Right atrium auricular region (tissue), 2 donors: Measurements from ENCODE around the gene ZDHHC16. TPM values are rescaled to one million over a fixed set of nuclear protein-coding genes. Genes with fewer than 3 reads are reported as not detected.

ENCODE experiments used
- DNase-seq: peaks from one replicate; pipeline ENCODE4 v3.0.0-alpha.2; 2019; ENCODE audit warnings: low spot score
- H3K27ac ChIP-seq, 2 donors: fragments of 200-600 bp; sonication (generic); 1 replicate in 1 of 2; 2 replicates in 1 of 2; pipeline ENCODE4 v1.5.1; 2016 to 2019
- H3K27me3 ChIP-seq, 2 donors: fragments of 200-600 bp; sonication (generic); one replicate each; pipeline versions ENCODE4 v1.5.1 to v1.6.0; 2017 to 2019
- H3K36me3 ChIP-seq: fragments of 200-600 bp; sonication (generic); one replicate; pipeline ENCODE4 v1.5.1; 2016
- H3K4me1 ChIP-seq, 2 donors: fragments of 200-600 bp; sonication (generic); one replicate each; pipeline versions ENCODE4 v1.5.1 to v1.6.0; 2017 to 2019
- H3K4me3 ChIP-seq, 2 donors: fragments of 200-600 bp; sonication (generic); 1 replicate in 1 of 2; 2 replicates in 1 of 2; pipeline ENCODE4 v1.5.1; 2017 to 2019; ENCODE audit warnings: mild to moderate bottlenecking in 1 of 2, moderate library complexity in 1 of 2
- H3K9me3 ChIP-seq, 2 donors: fragments of 200-600 bp; sonication (generic); one replicate each; pipeline ENCODE4 v1.5.1; 2019
- total RNA-seq, 2 donors: library from RNA; depleted of rRNA; stranded (reverse); fragments of >200 nt; gene quantifications; one replicate each; pipeline ENCODE4 v1.1.0, GENCODE V29; 2016
- TF ChIP-seq, protein P1 (sequence below), 2 donors: fragments of 200-600 bp; sonication (generic); IDR thresholded peaks; one replicate each; pipeline ENCODE4 v1.5.1; 2019; ENCODE audit warnings: antibody characterized with exemption in 2 of 2

ZDHHC16 gene
- total RNA-seq, 2 donors from 2014 or later: 28.2 to 39.0 TPM

DNA sequence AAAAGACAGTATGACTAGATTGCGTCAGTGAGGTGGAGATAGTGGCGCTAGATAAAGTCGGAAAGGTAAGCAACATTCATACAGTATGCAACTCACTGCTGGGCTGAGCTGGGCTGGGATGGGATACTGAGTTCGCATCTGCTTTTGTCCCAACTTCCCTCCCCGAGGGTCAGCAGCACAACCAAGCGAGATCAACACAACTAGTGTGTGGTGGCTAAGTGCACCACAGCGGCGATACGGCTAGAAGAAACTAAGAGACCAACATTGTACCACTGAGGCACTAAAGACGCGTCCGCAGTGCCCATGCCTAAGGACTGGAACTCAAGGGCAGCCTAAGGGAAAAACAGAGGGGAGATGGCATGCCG lies 636 bp upstream of the ZDHHC16 start:
- Histone ChIP-seq H3K9me3 (no peaks in the 10 kb centered on the region), H3K4me1 (peaks cover 0 to 35% of the 10 kb centered on the region in 2 donors), H3K27ac (peak overlapping the region; percentile 61 to 71), H3K4me3 (peak overlapping the region; percentile 80 to 89), H3K36me3 (peaks cover 20% of the 10 kb centered on the region), H3K27me3 (no peaks in the 10 kb centered on the region)
- no peak for DNase-seq
- TF ChIP-seq, protein P1, sequence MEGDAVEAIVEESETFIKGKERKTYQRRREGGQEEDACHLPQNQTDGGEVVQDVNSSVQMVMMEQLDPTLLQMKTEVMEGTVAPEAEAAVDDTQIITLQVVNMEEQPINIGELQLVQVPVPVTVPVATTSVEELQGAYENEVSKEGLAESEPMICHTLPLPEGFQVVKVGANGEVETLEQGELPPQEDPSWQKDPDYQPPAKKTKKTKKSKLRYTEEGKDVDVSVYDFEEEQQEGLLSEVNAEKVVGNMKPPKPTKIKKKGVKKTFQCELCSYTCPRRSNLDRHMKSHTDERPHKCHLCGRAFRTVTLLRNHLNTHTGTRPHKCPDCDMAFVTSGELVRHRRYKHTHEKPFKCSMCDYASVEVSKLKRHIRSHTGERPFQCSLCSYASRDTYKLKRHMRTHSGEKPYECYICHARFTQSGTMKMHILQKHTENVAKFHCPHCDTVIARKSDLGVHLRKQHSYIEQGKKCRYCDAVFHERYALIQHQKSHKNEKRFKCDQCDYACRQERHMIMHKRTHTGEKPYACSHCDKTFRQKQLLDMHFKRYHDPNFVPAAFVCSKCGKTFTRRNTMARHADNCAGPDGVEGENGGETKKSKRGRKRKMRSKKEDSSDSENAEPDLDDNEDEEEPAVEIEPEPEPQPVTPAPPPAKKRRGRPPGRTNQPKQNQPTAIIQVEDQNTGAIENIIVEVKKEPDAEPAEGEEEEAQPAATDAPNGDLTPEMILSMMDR (IDR thresholded peaks at IDR 0.05): no peak

DNA sequence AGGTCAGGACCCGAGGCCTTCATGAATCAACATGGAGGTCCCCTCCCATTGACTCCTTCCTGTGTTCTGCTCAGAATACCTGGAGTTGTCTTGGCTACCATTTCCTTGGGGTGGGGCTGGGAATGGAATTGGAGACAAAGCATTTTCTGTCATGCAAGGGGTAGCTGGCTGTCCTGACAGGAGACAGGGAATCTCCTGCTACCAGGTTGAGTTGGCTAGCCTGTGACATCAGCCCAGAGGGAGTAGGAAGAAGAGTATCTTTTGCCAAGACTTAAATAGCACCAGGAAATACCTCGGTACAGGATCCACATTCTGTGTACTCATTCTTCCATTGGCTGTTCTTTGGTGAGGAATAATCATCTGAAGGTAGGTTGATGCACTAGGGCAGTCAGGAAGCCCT lies 4.9 kb downstream of the ZDHHC16 start:
- TF ChIP-seq, protein P1 (IDR thresholded peaks at IDR 0.05): no peak
- H3K27ac ChIP-seq: no peak overlapping the region
- no peak overlapping the region for H3K4me3 ChIP-seq
- peaks cover 27% of the 10 kb centered on the region for H3K36me3 ChIP-seq
- no peaks in the 10 kb centered on the region for H3K27me3 ChIP-seq
- peaks cover 0 to 49% of the 10 kb centered on the region in 2 donors for H3K4me1 ChIP-seq
- H3K9me3 ChIP-seq: no peaks in the 10 kb centered on the region
- DNase-seq: no peak

DNA sequence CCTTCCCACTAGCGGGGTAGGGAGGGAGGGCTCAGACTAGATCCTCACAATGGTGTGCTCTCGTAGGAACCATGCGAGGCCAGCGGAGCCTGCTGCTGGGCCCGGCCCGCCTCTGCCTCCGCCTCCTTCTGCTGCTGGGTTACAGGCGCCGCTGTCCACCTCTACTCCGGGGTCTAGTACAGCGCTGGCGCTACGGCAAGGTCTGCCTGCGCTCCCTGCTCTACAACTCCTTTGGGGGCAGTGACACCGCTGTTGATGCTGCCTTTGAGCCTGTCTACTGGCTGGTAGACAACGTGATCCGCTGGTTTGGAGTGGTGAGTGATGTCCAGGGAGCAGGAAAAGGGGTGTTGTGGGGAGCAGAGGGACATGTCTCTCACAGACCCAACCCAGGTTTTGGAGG lies 5.6 kb downstream of the ZDHHC16 start:
- H3K4me1 ChIP-seq: peaks cover 0 to 46% of the 10 kb centered on the region in 2 donors

DNA sequence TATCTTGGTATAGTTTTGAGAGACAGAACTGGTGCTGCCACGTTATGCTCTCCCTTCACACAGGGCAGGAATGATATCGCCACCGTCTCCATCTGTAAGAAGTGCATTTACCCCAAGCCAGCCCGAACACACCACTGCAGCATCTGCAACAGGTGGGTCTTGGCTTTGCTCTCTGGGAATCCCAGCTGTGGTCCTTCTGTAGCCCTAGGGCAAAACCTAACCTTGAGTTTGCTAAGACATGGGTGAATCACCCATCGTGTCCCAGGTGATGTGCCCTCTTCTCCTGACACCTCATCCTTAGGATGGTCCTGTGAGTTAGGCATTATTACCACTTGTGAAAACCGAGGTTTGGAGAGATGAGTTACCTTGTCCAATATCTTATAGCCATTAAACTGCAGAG lies 6.4 kb downstream of the ZDHHC16 start:
- peaks cover 42% of the 10 kb centered on the region for H3K36me3 ChIP-seq

More for the DNA sequence above, 5.6 kb downstream of the ZDHHC16 start:
- TF ChIP-seq, protein P1 (IDR thresholded peaks at IDR 0.05): no peak
- peaks cover 34% of the 10 kb centered on the region for H3K36me3 ChIP-seq
- DNase-seq: no peak
- no peak overlapping the region for H3K27ac ChIP-seq
- H3K4me3 ChIP-seq: no peak overlapping the region
- H3K9me3 ChIP-seq: no peaks in the 10 kb centered on the region
- H3K27me3 ChIP-seq: no peaks in the 10 kb centered on the region

DNA sequence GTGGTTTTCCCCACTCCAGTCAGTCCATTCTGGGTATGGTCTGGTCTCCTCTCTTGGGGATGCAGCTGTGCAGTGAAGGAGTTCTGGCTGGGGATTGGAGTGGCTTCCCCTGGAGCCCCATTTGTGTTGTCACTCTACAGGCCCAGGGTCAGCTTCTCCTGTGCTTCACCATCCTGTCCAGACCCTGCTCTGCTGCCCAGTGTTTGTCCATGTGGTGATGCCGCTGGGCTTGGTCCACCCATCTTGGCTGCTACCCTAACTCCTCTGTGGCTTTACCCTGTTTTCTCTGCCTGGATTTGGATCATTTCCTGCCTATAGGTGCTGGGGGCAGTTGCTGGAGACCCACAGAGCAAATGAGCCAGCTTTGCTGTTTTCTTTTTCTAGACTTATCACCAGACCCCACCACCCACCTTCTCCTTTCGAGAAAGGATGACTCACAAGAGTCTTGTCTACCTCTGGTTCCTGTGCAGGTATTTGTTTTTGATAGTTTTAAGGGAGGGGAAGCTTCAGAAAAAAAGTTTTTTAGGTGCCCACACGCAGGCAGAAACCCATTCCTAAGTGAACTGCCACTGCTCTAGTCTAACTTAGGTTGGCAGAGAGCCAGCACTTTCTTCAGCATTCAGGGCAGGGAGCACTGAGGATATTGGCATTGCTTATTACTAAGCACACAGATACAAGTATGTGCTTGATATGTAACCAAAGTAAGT lies 8.5 kb downstream of the ZDHHC16 start:
- H3K9me3 ChIP-seq: no peaks in the 10 kb centered on the region
- H3K27ac ChIP-seq: no peak overlapping the region
- TF ChIP-seq, protein P1 (IDR thresholded peaks at IDR 0.05): no peak
- H3K36me3 ChIP-seq: peaks cover 61% of the 10 kb centered on the region
- peaks cover 0 to 26% of the 10 kb centered on the region in 2 donors for H3K4me1 ChIP-seq
- no peak overlapping the region for H3K4me3 ChIP-seq
- no peak for DNase-seq
- H3K27me3 ChIP-seq: no peaks in the 10 kb centered on the region

More for the DNA sequence above, 6.4 kb downstream of the ZDHHC16 start:
- H3K4me1 ChIP-seq: peaks cover 0 to 38% of the 10 kb centered on the region in 2 donors
- H3K4me3 ChIP-seq: no peak overlapping the region
- H3K27me3 ChIP-seq: no peaks in the 10 kb centered on the region
- no peaks in the 10 kb centered on the region for H3K9me3 ChIP-seq
- TF ChIP-seq, protein P1 (IDR thresholded peaks at IDR 0.05): no peak
- no peak overlapping the region for H3K27ac ChIP-seq
- no peak for DNase-seq
